Measurements from ENCODE around the gene GATAD2B.
A peak's percentile ranks its signal among the peaks of the same experiment; 100 is the strongest.

The GATAD2B gene

DNA sequence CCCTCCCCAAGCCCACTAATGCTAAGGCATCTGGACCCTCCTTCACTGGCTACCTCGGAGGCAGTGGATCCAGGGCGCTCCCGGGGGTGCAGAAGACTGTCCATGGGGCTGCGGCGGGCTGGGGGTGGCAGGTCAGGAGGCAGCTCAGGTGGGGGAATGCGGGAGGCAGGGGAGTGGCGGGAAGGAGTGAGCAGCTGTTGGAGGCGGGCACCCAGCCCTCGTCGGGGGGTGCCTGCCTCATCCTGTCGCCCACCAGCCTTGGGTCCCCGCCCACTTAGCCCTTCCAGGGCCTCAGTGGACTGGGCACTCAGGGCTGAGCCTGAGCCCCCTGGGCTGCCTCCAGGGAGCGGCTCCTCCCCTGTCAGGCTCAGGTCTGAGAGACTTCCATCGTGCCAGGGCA is 10.7 kb upstream of the GATAD2B start (continued):
- TF ChIP-seq GLI4 (tag by site-specific recombination; IDR thresholded peaks at IDR 0.05) (no peak), ZNF624 (tag by site-specific recombination; IDR thresholded peaks at IDR 0.05) (no peak), ZNF211 (tag by site-specific recombination; IDR thresholded peaks at IDR 0.05; ENCODE audit: low read depth) (no peak), ZNF626 (tag by site-specific recombination; IDR thresholded peaks at IDR 0.05) (no peak)
- TF ChIP-seq, protein P1, sequence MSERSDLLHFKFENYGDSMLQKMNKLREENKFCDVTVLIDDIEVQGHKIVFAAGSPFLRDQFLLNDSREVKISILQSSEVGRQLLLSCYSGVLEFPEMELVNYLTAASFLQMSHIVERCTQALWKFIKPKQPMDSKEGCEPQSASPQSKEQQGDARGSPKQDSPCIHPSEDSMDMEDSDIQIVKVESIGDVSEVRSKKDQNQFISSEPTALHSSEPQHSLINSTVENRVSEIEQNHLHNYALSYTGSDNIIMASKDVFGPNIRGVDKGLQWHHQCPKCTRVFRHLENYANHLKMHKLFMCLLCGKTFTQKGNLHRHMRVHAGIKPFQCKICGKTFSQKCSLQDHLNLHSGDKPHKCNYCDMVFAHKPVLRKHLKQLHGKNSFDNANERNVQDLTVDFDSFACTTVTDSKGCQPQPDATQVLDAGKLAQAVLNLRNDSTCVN (tag by site-specific recombination; optimal IDR thresholded peaks at IDR 0.05): no peak

DNA sequence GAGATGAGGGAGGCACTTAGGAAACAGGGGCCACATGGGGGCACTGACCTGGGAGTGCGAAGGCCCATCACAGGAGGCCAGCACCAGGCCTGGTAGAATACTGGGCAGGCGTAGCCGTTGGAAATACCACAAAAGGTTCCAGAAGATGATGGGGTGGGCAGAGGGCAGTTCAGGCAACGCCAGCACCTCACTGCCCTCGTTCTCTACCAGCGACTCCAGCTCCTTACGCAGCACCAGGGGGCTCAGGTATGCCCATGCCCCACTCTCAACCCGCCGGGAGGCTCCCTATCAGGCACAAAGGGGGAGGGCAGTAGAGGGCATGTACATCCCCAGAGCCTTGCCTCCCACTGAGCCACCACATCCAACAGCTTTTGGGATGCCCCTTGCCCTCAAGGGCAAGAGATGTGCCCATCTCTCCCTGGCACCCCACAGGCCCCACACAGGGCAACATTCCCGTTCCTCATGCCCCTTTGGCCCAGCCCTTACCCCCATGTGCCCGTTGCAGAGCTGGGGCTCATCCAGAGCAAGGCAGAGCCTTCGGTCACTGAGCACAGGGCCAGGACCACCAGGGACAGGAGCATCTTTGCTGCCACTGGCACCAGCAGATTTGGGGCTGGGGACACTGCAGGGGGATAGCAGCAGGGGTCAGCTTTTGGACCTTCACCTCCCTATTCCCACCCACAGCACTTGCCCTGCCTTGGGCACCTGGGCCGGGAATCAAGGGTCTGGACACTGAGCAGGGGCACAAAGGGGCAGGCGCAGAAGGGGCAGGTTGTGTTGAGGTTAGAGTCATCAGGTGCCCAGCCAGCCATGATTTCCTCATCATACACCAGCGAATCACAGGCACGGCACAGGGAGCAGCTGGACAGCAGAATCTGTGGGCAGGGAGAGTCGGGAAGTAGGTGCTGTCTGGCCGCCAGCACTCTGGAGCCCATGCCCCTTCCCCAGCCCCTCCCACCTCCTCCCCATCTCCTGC is 9.7 kb upstream of the GATAD2B start:
- POLR2A ChIA-PET: interaction anchor here (0.6 to 1.4 kb wide), 2 partner anchors 11 to 38 kb away, joined by 3 to 4 read pairs; no protein-coding TSS in a partner anchor
- no peak for TF ChIP-seq ZBTB1 (tag by site-specific recombination; IDR thresholded peaks at IDR 0.05)
- TF ChIP-seq, protein P2, sequence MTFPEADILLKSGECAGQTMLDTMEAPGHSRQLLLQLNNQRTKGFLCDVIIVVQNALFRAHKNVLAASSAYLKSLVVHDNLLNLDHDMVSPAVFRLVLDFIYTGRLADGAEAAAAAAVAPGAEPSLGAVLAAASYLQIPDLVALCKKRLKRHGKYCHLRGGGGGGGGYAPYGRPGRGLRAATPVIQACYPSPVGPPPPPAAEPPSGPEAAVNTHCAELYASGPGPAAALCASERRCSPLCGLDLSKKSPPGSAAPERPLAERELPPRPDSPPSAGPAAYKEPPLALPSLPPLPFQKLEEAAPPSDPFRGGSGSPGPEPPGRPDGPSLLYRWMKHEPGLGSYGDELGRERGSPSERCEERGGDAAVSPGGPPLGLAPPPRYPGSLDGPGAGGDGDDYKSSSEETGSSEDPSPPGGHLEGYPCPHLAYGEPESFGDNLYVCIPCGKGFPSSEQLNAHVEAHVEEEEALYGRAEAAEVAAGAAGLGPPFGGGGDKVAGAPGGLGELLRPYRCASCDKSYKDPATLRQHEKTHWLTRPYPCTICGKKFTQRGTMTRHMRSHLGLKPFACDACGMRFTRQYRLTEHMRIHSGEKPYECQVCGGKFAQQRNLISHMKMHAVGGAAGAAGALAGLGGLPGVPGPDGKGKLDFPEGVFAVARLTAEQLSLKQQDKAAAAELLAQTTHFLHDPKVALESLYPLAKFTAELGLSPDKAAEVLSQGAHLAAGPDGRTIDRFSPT (tag by site-specific recombination; IDR thresholded peaks at IDR 0.05): peak; percentile 67
- CTCF ChIA-PET: no interaction called here
- H3K4me1 ChIP-seq (ENCODE audit: control insufficient read depth, insufficient read depth, low read length): no peaks in the 10 kb centered on the region
- H3K27ac ChIP-seq (ENCODE audit: extremely low read depth, low read depth, low read length): no peak overlapping the region
- H3K9me3 ChIP-seq (ENCODE audit: control insufficient read depth, insufficient read depth, low read depth, low read length): no peaks in the 10 kb centered on the region
- H3K36me3 ChIP-seq (ENCODE audit: control insufficient read depth in 2 of 2, insufficient read depth in 1 of 2, low read length in 2 of 2): peaks cover 4 to 72% of the 10 kb centered on the region in 2 experiments; a peak in 2 of 3 replicates
- H3K4me3 ChIP-seq (ENCODE audit: low read depth, low read length): no peak overlapping the region

DNA sequence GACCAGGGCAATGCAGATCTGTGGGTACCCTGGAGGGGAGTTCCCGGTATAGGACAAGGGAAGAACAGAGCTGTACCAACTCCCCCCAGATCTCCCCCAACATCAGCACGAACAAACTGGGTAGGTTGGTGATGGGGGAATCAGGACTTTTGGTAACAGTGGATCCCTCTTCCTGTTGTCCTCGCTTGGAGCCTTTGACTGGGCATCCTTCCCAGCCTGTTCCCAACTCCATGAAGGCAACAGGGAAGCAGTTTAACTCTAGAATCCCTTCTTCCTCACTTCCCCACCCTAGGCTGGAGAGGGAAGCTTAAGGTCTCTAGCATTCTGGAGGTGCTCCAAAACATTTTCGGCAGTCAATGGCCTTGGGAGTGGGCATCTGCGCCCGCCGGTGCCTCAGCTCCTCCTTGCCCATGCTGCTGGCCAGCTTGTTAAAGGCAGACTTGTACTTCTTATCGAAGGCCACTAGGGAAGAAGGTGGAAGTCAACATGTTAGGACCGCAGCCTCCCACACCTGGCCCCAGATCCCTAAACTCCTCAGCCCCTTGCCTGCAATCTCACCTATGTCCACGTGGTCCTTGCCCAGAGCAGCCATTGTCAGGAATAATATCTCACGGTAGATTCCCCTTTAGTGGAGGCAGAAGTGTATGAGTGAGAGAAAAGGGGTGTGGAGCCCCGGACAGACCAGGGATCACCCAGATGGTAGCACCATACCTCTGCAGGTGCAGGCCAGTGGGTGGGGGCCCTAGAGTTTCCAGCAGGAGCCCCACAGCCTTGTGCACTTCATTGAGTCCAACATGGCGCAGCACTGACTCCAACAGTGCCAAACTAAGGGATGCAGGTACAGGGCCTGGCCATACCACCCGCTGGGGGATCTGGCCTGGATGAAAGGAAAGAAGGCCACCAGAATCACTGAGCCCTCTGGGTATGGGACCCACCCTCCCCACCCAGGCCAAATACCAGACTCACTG is 7.5 kb upstream of the GATAD2B start:
- TF ChIP-seq, protein P3, sequence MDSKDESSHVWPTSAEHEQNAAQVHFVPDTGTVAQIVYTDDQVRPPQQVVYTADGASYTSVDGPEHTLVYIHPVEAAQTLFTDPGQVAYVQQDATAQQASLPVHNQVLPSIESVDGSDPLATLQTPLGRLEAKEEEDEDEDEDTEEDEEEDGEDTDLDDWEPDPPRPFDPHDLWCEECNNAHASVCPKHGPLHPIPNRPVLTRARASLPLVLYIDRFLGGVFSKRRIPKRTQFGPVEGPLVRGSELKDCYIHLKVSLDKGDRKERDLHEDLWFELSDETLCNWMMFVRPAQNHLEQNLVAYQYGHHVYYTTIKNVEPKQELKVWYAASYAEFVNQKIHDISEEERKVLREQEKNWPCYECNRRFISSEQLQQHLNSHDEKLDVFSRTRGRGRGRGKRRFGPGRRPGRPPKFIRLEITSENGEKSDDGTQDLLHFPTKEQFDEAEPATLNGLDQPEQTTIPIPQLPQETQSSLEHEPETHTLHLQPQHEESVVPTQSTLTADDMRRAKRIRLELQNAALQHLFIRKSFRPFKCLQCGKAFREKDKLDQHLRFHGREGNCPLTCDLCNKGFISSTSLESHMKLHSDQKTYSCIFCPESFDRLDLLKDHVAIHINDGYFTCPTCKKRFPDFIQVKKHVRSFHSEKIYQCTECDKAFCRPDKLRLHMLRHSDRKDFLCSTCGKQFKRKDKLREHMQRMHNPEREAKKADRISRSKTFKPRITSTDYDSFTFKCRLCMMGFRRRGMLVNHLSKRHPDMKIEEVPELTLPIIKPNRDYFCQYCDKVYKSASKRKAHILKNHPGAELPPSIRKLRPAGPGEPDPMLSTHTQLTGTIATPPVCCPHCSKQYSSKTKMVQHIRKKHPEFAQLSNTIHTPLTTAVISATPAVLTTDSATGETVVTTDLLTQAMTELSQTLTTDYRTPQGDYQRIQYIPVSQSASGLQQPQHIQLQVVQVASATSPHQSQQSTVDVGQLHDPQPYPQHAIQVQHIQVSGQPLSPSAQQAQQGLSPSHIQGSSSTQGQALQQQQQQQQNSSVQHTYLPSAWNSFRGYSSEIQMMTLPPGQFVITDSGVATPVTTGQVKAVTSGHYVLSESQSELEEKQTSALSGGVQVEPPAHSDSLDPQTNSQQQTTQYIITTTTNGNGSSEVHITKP (tag by site-specific recombination; IDR thresholded peaks at IDR 0.05): no peak
- TF ChIP-seq ZNF391 (tag by site-specific recombination; IDR thresholded peaks at IDR 0.05; ENCODE audit: borderline replicate concordance, low read depth): no peak
- TF ChIP-seq, protein P4, sequence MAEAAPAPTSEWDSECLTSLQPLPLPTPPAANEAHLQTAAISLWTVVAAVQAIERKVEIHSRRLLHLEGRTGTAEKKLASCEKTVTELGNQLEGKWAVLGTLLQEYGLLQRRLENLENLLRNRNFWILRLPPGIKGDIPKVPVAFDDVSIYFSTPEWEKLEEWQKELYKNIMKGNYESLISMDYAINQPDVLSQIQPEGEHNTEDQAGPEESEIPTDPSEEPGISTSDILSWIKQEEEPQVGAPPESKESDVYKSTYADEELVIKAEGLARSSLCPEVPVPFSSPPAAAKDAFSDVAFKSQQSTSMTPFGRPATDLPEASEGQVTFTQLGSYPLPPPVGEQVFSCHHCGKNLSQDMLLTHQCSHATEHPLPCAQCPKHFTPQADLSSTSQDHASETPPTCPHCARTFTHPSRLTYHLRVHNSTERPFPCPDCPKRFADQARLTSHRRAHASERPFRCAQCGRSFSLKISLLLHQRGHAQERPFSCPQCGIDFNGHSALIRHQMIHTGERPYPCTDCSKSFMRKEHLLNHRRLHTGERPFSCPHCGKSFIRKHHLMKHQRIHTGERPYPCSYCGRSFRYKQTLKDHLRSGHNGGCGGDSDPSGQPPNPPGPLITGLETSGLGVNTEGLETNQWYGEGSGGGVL (tag by site-specific recombination; IDR thresholded peaks at IDR 0.05): no peak
- TF ChIP-seq ZNF610 (tag by site-specific recombination; IDR thresholded peaks at IDR 0.05; ENCODE audit: borderline replicate concordance): no peak
- TF ChIP-seq ZBTB8A (tag by site-specific recombination; IDR thresholded peaks at IDR 0.05): no peak
- no peak for TF ChIP-seq EGR2 (tag by site-specific recombination; IDR thresholded peaks at IDR 0.05; ENCODE audit: low read depth)
- no peak for TF ChIP-seq ZFP37 (tag by site-specific recombination; IDR thresholded peaks at IDR 0.05)
- no peak for TF ChIP-seq YY1 (tag by site-specific recombination; IDR thresholded peaks at IDR 0.05)
- H3K27ac ChIP-seq (ENCODE audit: extremely low read depth, low read depth, low read length): no peak overlapping the region
- CTCF ChIA-PET: interaction anchor here (1.1 to 1.9 kb wide), 3 partner anchors 10 to 133 kb away, joined by 3 to 6 read pairs (median 3); no protein-coding TSS in a partner anchor
- no peaks in the 10 kb centered on the region for H3K9me3 ChIP-seq (ENCODE audit: control insufficient read depth, insufficient read depth, low read depth, low read length)
- POLR2A ChIA-PET: interaction anchor here (0.7 kb wide), 2 partner anchors 11 to 14 kb away, joined by 3 read pairs; no protein-coding TSS in a partner anchor
- no peak overlapping the region for H3K4me3 ChIP-seq (ENCODE audit: low read depth, low read length)
- no peaks in the 10 kb centered on the region for H3K4me1 ChIP-seq (ENCODE audit: control insufficient read depth, insufficient read depth, low read length)
- peaks cover 0 to 51% of the 10 kb centered on the region in 2 experiments; a peak in 2 of 3 replicates for H3K36me3 ChIP-seq (ENCODE audit: control insufficient read depth in 2 of 2, insufficient read depth in 1 of 2, low read length in 2 of 2)
